GM03348 (cell line): ENCODE measurements around the gene DPP8.
"Not testable (repeated sequence)": the region's sequence is repeated elsewhere in the genome, so short reads cannot be mapped to it uniquely, and the experiment has no call there.

ENCODE experiments used
- DNase-seq: peaks from one replicate; pipeline ENCODE4 v3.0.0; 2012; ENCODE audit warnings: low spot score

Gene DPP8

DNA sequence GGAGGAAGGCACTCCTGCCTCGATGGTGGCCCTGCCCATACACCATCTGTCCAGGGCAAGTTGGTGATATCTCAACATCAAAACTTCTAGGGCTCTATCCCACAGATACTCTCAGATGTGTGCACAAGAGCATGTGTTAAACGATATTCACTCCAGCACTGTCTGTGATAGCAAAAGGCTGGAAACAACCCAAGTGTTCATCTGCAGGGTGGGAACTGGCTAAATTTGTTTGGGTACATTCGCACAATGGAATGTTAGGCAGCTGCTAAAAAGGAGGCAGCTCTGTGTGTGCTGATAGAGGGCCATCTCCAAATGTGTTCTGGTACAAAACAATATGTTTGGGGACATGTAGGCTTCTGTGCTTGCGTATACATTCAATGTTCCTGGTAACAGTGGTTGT lies 114.5 kb downstream of the DPP8 start:
- DNase-seq = no peak

DNA sequence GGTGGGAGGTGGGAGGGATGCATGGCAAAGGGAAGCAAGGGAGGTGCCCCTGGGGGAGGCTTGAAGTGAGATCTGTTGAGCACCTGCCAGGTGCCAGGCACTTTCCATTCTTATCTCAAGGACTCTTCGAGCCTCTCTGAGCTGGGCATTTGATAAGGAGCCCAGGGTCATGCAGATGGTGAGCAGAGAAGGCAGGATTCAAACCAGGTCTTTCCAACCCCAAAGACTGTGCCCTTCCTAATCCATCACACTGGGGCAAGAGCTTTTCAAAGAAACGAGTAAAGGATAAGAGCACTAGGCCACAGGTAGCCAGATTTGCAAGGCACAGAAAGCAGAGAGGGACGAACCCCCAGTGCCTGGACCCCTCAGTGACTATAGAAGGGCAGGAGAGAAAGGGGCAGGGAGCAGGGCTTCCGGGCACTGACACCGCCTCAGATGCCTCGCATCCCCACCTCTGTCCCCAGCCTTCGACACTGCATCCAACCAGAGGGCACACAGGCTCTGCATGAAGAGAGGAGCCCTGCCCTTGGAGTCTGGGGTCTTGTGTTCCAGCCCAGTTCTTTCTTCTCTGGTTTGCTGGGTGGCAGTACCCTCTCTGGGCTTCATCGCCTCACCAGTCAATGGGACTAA lies 115.8 kb downstream of the DPP8 start:
- DNase-seq = no peak

DNA sequence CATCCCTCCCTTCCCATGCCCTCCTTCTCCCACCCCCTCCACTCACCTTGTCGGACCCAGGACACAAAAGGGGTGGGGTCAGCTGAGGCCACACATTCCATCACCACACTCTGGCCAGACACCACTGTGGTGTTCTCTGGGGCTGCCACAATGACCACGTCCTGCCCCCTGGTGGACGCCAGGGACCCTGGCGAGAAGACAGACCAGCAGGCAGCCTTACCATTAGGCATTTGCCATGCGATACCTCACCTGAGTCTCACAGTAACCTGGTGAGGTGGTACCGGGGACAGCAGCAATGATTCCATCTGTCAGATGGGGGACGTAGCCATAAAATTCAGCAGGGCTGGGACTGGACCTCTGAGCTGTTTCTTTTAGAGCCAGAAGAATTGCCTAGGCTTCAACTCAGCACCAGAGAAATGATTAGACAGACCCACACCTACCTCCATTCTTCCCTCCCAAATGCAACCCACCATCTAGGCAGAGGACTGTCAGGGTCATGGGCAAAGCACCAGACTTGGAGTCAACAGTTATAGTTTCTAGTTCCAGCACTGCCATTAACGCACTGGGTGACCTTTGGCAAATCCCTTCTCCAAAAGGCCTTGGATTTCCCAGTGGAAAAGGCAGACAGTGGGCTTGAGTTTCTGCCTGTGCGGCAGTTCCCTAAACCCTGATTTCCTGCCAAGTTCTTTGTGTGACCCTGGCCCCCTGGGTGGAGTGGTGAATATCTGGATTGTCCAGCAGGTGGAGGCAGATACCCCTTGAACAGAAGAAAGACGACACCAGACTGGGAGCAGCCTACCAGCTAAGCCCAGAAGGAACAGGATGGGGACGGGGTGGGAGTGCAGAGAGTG lies 116.5 kb downstream of the DPP8 start:
- peak; percentile 90 for DNase-seq

DNA sequence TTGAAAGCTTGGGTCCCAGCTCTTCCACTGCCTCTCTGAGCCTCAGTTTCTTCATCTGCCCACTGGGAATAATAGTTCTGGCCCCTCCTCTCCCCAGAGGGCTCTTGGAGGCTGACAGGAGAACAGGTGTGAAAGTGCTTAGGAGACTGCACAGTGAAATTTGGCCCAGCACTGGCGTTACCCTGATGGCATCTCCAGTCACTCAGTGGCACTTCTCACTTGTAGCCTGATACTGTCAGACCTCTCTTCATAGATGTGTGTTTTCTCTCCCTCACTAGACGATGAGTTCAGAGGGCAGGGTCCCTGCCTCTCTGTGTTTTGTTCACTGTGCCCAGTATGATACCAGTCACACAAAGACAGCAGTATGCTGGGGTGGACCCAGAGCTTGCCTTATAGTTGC lies 117.5 kb downstream of the DPP8 start:
- DNase-seq = no peak

DNA sequence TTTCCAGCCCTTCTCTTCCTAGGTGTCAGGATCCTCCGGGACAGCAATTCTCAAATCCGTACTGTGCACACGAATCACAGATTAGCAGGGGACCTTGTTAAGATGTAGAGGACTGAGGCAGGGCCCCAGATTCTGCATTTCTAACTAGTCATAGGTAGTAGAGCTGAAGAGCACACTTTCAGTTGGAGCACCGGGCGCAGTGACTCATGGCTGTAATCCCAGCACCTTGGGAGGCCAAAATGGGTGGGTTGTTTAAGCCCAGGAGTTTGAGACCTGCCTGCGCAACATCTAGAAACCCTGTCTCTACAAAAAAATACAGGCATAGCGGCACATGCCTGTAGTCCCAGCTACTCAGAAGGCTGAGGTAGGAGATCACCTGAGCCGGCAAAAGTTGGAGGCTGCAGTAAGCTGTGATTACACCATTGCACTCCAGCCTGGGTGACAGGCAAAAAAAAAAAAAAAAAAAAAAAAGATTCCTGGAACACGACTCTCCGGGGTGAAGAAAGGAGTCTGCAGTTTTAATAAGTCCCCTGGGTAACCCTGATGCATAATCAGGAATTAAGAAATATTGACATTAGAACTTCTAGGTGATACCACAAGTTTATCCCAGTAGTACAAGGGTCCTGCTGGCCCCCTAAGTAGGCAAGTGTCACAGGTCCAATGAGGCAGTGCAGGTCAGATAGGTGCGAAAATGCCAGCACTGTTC lies 118.3 kb downstream of the DPP8 start:
- DNase-seq = no peak

DNA sequence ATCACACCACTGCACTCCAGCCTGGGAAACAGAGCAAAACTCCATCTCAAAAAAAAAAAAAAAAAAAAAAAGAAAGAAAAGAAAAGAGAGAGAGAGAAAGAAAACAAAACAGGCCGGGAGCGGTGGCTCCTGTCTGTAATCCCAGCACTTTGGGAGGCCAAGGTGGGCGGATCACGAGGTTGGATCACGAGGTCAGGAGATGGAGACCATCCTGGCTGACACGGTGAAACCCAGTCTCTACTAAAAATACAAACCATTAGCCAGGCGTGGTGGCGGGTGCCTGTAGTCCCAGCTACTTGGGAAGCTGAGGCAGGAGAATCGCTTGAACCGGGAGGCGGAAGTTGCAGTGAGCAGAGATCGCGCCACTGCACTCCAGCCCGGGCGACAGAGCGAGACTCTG lies 119.0 kb downstream of the DPP8 start:
- DNase-seq = not testable (repeated sequence)

DNA sequence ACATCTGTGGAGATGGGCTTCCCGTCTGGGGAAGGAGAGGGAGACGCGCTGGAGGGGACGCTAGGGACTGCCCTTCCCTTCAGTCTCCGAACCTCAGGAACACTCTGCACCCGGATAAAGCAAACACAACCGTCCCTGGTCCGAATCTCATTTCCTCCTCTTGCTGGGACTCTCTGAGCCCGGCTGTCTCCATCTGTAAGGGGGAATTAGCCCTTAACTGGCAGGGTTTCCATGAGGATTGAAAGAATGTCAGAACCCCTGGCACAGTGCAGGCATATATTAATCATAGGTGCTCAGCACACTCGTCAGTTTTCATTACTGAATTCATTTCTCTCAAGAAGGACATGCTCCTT lies 120.5 kb downstream of the DPP8 start:
- DNase-seq = no peak

DNA sequence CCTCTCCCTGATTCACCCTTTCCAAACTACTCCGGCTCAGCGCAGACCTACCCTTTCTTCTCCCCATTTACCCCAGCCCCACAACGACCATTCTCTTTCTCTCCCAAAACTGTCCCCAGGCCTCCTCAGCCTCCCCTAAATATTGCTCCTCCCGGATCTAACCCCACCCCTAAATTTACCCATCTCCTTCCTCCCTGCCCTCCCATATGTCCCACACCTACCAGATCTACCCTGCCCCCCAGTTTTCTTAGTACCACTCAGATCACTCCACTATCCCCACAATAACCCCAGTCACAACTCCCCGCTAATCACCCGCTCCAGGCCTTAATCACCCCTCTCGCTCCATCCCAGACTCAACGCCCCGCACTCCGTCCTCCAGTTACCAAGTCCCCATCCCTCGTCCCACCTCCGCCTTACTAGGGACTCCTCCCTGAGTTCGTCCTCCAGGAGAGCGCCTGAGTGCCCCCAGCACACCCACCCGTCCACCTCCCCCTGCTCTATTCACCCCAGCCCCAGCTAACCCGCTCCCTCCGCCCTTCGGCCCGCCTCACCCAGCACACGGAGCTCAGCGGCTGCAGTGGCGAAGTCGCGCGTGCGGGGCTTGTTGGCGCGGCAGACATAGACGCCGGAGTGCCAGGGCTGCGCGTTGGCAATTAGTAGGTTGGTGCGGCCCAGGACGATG lies 121.1 kb downstream of the DPP8 start:
- DNase-seq = no peak

DNA sequence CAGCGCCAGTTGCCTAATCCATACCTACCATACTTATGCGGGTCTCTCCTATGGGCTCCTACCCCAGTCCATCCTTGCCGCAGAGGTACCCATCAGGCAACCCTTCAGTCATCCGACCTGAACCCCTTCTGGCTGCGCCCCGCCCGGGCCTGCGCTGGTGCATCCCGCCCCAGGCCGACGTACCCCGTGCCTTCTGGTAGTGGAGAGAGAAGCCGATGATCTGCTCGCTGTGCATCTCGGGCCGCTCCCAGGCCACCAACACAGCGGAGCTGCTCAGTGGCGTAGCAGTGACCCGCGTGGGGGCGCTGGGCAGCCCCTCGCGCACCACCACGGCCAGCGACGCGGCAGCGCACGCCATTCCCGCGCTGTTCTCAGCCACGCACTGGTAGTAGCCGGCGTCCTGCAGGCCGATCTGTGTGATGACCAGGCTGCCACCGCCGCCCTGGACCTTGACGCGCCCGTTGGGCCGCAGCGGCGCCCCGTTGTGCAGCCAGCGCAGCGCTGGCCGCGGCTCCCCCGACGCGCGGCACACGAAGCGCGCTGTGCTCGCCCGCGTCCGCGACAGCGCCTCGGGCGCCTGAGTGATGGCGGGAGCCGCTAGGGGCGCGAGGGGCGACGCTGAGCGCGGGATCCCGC lies 121.8 kb downstream of the DPP8 start:
- no peak for DNase-seq

DNA sequence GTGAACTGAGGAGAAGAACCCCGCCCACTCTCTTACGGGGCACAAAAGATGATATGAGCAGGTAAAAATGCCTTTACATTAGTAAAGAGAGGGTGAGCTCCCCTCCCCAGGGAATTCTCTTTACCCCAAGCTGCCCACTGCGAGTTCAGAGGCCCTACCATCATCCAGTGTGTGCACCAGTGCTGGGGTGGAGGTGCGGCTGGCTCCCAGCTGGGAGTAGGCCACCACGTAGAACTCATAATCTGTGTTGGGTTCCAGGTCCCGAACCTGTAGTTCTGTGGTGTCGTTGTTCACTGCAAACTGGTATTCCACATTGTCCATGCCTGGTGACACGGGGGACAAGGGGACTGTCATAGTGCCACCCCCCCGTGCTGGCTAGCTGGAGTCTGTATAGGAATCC lies 122.6 kb downstream of the DPP8 start:
- no peak for DNase-seq

DNA sequence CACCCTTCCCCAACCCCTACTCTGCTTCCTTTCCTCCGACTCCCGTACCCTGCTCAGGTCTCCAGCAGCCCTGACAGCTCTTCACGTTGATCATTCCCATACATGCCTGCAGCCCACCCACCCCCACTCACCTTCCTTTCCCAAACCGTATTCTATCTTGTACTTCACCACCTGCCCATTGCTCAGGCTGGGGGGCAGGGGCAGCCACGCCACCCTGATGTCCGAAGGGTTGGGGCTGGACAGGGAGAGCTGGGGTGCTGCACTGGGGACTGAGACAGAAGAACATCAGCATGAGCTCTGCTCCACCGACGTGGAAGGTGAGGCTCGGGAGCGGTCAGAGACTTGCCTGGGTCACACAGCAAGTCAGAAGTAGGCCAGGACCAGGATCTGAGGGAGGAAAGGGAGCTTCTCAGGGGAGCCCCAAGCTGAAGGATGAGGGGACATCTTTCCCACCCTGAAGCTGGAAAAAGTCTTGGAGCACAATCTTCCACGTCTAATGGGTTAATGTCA lies 123.2 kb downstream of the DPP8 start:
- no peak for DNase-seq

DNA sequence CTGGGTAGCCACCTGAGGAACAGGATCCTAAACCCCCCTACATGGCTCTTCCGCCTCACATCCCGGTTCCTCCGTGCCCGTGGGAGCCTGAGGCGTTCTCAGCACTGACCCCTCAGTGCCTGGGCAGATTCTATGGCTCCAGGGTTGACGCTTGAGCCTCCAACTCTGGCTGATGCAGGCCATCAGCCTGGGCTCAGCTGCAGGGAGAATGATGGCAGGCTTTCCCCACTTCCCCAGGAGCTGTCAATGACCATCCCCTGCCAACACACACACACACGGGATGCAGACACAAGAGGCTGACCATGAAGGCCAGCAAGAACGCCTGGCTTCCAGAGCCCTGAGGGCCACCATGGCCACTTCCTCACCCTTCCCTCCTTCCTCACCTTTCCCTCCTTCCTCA lies 123.9 kb downstream of the DPP8 start:
- no peak for DNase-seq

DNA sequence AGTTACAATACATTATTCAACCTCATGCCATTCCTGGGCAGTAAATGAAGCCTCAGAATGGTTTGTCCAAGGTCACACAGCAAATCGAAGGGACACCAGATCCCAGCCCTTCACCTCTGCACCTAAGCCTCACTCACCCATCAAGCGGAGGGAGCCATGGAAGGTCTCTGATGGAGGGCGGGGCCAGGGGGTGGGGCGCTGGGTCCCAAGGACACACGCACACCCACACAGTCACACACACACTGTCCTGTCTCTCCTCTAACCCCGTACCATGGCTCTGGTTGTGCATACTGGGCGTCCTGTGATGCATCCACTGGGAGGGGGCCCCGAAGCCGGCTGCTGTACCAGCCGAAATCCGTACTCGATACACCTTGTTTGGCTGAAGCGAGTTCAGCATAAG lies 124.4 kb downstream of the DPP8 start:
- no peak for DNase-seq
